ENCODE measurements around the gene CHL1.

DNA sequence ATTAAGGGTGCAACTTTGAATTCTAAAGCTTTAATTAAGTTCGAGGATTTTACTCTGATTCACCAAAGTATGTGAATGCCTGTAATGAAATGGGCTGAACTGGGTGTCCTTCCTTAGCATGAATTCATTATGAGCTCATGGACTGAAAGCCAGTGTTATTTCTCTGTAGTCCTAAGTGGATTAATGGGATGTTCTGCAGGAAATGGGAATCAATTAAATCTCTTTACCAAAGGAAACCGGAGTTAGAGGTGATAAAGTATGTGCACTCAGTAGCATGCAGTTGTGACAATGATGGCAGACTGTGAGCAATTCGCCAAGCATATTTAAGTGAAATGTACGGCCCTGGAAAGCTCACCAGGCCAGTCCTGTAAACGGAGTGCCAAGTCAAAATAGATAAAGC is 138.7 kb downstream of the CHL1 start:
- TF ChIP-seq, protein P1, sequence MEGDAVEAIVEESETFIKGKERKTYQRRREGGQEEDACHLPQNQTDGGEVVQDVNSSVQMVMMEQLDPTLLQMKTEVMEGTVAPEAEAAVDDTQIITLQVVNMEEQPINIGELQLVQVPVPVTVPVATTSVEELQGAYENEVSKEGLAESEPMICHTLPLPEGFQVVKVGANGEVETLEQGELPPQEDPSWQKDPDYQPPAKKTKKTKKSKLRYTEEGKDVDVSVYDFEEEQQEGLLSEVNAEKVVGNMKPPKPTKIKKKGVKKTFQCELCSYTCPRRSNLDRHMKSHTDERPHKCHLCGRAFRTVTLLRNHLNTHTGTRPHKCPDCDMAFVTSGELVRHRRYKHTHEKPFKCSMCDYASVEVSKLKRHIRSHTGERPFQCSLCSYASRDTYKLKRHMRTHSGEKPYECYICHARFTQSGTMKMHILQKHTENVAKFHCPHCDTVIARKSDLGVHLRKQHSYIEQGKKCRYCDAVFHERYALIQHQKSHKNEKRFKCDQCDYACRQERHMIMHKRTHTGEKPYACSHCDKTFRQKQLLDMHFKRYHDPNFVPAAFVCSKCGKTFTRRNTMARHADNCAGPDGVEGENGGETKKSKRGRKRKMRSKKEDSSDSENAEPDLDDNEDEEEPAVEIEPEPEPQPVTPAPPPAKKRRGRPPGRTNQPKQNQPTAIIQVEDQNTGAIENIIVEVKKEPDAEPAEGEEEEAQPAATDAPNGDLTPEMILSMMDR (IDR thresholded peaks at IDR 0.05), result no peak
- TF ChIP-seq MAFK (IDR thresholded peaks at IDR 0.05; ENCODE audit: partially characterized antibody), result no peak
- TF ChIP-seq, protein P2, sequence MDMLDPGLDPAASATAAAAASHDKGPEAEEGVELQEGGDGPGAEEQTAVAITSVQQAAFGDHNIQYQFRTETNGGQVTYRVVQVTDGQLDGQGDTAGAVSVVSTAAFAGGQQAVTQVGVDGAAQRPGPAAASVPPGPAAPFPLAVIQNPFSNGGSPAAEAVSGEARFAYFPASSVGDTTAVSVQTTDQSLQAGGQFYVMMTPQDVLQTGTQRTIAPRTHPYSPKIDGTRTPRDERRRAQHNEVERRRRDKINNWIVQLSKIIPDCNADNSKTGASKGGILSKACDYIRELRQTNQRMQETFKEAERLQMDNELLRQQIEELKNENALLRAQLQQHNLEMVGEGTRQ (IDR thresholded peaks at IDR 0.05), result no peak

All from A549 (cell line).